Astrocyte of the hippocampus (primary cell): Measurements from ENCODE around the gene KIF3B.
"Not testable (repeated sequence)": the region's sequence is repeated elsewhere in the genome, so short reads cannot be mapped to it uniquely, and the experiment has no call there.

Experiments used
- DNase-seq: peaks from one replicate; pipeline ENCODE4 v3.0.0; 2011; ENCODE audit warnings: low read depth, low spot score

The KIF3B gene

DNA sequence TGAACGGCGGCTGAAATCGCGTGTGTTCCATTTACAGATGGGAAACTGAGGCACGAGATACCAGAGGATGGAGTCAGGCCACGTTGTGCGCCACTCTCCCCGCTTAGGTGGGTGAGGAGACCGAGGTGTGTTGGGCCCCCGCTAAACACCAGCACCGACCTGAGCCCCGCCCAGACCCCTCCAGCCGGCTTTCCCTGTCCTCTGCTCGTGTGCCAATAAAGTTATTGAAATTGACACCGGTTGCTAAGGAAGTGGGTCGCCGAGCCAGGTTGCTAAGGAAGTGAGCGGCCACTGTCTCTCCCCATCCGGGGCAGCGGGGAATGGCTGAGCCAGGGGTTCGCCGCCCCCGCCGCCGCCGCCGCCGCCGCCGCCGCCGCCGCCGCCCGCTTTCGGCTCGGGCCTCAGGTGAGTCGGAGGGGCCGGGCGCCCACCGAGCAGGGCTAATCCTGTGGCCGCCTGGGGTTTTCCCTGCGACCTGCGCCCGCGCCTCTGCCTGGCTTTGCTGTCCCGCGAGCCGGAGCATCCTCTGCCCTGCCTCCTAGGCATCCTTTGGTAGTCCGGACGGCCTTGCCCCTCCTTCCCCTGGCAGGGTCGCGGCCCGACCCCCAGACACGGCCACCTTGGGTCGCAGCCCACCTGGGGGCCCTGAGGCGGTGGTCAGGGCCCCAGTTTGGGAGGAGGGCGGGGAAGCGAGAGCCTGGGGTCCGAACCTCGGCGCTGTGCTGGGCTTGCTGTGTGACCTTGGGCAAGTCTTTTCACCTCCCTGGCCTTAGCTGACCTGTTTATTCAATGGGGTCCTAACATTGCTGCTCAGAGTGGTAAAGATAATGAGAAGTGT, at the start of gene KIF3B:
KIF3B (plus strand) TSS at position 291 of the 838 bp plus-strand sequence. CDS start 32,127 bp downstream, outside the sequence.
- DNase-seq: peak; percentile 94

DNA sequence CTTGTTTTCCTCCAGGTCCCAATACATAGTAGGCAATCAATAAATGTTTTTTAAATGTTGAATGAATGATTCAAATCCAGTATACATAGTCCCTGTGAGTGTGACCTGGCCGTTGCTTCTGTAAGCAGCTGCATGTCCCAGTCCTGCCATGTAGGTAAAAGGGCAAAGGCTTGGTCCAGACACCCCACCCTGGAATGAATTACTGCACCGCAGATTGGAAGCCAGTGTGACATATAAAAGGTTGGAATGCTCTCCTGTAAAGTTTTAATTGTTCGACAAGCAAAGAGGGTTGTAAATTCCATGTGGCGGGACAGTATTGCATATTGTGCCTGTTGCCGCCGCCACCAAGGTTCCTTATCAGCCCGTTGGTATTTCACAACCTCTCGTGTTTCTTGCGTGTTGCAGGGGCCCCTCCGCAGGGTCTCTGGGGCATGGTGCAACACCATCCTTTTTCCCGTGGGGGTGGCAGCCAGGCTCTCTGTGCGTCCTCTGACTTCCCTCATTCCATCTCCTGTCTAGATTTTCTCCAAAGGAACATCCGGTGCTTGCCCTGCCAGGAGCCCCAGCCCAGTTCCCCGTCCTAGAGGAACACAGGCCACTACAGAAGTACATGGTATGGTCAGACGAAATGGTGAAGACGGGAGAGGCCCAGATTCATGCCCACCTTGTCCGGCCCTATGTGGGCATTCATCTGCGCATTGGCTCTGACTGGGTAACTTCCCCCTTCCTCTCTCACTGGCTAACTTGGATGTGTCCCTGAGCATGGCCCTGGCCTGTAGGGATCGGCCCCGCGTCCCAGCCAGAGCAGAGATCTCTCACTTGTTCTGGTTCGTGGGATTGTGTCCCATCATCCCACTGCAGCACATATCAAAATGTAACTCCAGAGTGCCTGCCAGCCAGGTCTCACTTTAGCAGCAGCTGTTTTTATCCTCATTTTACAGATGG, 49.4 kb upstream of the KIF3B start:
- no peak for DNase-seq

DNA sequence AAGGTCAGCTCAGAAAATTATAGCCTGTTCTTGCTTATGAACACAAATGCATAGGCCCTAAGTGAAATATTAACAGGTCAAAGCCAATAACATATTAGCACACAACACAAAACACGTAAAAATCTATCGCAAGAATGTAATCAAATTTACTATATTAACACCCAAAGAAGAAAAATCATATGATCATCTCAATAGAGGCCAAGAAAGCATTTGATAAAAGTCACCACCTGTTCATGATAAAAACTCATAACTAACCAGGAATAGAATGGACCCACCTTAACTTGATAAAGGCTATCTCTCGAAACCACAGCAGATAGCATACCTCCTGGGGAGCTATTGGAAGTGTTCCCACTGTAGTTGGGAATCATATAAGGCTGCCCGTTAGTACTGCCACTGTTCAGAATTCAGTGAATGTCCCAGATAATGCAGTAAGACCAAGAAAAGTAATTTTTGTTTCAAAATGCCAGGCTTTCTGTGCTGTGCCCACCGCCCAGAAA, 48.2 kb upstream of the KIF3B start:
- no peak for DNase-seq

DNA sequence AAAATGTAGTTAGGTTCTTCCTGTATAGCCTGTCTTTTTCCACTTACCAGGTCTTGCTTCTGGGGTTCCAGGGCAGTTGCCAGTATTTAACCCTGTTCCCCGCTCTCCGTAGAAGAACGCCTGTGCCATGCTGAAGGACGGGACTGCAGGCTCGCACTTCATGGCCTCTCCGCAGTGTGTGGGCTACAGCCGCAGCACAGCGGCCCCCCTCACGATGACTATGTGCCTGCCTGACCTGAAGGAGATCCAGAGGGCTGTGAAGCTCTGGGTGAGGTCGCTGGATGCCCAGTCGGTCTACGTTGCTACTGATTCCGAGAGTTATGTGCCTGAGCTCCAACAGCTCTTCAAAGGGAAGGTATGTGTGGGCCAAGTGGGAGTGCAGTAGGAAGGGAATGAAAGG, 46.7 kb upstream of the KIF3B start:
- no peak for DNase-seq

DNA sequence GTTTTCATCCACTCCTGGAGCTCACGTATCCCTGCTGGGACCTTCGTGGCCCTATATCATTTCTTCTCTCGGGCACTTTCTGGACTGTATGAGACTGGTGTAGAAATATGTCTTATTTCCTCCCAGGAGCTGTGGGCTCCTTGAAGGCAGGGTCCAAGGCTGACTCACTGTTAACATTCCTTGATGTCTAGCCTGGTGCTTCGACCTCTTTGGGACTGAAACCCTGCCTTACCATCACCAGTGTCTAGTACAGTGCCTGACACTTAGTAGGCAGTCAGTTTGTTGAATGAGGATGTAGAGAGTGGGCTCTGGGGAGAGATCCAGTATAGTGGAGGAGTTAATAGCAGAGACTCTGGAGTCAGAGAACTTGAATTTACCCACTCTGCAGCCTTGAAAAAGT, 46.2 kb upstream of the KIF3B start:
- peak; percentile 4 for DNase-seq

DNA sequence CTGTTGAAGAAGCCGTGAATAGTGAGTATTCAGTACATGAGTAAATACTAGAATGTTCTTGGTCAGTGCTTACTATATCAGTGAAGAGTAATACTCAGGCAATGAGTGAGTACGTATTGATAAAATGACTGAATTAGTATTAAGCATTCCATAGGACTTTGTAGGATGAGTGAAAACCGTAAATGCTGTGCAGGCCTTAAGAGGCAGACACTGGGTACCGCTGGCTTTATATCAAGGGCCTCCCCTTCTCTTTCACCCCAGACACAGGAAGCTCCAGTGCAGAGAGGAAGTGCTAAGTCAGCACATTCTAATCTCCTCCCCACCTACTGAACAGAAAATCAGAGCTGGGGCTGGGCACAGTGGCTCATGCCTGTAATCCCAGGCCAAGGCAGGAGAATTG, 45.6 kb upstream of the KIF3B start:
- no peak for DNase-seq

DNA sequence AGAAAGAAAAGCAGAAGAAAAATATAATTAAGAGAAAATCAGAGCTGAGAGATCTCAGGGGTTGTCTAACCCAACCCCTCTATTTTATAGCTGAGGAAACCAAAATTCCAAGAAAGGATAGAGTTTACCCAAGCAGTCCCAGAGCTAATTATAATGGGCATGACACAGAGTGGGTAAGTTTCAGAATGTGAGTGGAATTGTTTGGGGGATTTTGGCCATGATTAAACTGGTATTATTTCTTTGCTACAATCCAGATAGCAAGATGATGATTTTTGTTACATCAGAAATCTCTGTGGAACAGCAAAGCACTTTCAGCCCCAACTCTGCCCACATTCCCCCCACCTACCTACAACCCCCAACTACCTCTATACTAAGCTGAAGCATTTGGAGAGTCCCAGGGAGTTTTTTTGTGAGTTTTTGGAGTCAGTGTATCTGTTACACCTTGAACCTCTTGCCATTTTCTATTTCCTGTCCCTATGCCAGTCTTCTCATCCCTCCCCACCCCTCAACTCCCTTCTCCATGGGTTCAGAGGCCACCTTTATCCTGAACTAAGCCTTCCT, 45.0 kb upstream of the KIF3B start:
- no peak for DNase-seq

DNA sequence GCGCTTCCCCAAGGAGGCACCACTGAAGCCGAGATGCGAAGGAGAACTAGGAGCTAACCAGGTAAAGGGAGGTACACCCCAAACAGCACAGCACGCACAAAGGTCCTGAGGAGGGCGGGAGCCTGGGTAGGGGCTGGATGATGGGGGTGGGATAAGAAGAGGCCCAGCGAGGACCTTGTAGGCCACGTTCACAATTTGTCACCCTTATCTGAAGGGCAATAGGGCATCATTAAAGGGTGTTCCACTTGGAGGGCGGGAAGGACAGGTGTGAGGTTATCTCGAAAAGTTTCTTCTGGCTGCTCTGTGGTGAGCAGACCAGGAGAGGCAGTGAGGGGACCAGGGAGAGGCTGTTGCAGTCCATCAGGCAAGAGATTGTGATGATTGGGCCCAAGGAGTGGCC, 44.2 kb upstream of the KIF3B start:
- DNase-seq: no peak

DNA sequence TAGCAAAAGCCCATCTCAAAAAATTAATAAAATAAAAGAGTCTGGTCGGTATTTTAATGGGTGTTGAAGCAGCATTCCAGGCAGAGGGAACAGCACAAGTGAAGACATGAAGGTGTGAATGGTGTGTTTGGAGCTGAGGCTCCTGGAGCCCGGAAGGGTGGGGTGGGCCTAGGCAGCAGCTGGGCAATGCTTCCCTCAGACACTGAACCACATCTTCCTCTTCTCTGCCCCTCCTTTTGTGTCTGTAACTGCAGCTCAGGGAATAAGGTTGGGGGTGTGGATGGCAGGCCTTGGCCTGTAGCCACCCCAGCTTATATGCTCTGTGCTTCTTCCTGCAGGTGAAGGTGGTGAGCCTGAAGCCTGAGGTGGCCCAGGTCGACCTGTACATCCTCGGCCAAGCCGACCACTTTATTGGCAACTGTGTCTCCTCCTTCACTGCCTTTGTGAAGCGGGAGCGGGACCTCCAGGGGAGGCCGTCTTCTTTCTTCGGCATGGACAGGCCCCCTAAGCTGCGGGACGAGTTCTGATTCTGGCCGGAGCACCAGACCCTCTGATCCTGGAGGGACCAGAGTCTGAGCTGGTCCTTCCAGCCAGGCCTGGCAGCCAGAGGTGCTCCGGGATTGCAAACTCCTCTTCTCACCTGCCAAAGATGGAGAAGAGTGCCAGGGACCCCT, 43.2 kb upstream of the KIF3B start:
- no peak for DNase-seq

DNA sequence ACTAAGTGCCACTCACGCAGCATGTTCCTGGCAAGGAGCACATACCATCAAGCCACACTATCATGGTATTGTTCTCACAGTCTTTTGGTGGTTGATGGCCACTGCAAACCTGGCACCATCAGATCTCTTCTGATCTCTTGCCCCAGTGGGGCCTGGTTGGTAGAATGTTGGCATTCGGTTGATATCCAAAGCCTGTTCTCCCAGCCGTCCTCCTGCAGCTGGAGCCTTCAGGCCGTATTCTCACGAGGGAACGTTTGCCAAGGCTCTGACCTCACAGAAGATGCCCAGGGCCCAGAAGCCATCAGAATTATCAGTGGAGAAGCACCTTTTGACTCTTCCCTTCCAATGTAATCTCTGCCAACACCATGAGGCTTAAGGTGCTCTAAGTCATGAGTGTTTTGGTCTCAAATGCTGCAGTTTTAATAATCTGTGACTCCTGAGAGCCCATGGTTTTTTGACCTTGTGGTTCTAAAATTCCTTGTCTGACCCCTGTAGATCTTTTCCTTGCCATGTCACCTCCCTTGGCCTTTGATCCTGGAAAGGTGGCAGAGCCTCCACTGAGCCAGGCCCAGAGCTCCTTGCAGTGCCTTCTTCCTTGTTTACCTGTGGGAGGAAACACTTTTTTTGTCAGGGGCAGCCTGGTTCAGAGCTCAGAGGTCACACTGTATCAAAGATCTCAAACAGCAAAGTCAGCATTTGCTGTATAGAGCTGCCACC, 42.0 kb upstream of the KIF3B start:
- no peak for DNase-seq

DNA sequence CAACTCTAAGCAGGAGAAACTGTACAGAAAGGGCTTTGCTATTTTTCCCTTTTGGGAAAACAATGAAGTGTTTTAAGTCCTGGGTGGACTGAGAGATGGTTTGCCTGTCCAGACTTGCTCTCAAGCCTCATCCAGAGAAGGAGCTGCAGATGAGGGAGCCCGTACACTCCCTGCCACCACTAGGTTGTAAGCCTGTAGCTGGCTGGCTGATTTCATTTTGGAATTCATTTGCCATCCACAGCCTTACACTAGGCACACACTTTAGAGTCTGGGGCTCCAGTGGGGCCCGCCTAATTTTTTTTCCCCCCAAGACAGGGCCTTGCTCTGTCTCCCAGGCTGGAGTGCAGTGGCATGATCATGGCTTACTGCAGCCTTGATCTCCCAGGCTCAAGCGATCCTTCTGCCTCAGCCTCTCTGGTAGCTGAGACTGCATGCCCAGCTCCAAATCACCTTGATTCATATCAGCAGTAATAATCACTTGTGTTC, 41.4 kb upstream of the KIF3B start:
- no peak for DNase-seq

DNA sequence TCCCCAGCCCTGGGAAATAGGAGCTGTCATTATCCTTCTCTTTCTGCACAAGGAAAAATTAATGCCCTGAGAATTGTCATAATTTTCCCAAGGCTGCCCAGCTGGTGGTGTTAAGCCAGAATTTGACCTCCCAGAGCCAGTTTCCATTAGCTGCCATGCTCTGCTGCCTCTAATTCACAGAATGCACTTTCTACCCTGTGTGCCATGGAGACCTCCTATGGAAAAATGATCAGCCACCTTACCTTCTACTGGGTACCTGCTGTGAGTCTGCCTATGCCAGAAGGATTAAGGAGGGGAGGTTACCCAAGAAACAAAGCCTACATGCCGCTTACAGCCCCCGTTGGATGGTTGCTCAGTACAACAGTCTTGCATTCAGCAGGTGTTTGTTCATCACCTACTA, 40.6 kb upstream of the KIF3B start:
- no peak for DNase-seq

DNA sequence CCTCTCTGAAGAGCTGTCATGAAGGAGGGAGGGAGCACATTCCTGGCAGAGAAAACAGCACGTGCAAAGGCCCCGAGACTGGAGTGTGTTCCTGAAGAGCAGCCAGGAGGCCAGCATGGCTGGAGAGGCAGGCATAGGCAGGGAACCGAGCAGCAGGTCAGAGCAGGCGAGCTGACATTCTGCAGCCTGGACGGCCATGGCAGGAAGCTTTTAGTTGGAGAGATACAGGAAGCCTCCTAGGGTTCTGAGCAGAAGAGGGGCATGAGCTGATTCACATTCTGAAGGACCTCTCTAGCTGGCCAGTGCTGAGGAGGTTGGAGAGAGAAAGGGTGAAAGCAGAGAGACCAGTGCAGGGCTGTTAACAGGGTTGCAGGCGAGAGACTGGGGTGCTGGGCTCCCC, 40.0 kb upstream of the KIF3B start:
- DNase-seq: no peak

DNA sequence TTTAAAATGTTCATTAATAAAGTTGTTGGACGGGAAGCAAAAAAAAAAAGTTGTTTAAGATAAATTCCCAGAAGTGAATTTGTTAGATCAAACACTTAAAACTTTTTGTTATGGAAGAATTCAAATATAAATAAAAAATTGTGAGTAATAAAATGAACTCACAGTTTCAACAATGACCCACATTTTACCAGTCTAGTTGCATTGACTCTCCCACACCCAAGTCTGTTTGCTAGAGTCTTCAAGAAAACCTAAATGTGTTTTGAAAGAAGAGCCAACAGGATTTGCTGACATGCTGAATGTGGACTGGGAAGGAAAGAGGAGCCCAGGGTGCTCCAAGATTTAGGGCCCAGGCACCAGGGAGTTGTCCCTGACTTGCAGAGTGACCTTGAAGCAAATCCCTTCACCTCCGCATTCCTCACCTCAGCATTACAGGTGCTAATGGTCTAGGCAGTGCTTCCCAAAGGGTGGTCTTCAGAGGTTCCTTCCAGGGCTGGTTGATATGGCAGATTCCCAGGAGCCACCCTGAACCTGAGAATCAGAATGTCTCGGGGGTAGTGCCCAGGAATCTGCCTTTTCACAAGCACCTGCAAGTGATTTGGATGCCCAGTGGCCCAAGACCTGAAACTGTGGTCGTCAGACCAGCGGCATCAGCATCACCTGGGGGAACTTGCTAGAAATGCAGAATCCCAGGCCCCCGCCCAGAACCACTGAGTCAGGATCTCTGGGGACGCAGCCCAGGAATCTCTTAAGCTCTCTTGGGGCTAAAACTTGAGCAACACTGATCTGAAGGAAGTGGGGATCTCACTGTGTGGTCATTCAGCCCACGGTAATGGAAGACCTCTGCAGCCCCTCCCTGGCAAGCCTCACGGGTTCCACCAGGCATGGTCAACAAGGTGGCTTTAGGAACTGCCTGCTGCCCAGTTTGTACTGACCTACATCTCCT, 38.7 kb upstream of the KIF3B start:
- DNase-seq: no peak

DNA sequence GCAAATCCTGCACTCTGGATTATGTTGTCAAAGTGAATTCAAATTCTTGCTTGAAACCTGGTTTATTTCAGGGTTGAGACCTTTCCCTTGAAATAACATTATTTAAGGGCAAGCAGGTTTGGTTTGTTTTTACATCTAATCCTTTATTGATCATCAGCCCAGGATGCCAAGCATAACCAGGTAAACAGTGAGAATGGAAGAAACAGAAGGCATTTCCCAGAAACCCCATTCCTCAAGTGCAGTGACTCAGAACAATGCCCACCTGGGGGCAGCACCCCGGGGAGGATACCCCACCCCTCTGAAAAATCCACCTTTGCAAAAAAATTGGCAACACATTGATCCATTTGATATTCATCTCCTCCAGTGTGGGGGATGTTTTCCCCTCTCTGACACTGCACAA, 37.2 kb upstream of the KIF3B start:
- peak; percentile 7 for DNase-seq

DNA sequence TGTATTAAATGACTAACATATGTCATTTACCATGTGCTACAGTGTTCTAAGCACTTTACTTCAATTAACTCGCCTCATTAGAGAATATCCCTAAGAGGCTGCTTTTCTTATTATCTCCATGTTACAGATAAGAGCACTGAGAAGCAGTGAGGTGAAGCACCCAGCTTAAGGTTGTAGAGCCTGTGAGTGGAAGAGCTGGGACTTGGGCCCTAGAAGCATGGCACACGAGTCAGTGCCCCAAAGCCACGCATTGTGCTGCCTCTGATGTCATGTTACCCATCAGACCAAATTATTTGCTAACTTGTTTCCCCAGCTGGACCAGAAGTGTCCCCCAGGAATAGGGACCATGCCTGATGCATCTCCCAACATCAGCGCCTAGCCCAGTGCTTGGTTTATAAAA, 35.6 kb upstream of the KIF3B start:
- DNase-seq: no peak

DNA sequence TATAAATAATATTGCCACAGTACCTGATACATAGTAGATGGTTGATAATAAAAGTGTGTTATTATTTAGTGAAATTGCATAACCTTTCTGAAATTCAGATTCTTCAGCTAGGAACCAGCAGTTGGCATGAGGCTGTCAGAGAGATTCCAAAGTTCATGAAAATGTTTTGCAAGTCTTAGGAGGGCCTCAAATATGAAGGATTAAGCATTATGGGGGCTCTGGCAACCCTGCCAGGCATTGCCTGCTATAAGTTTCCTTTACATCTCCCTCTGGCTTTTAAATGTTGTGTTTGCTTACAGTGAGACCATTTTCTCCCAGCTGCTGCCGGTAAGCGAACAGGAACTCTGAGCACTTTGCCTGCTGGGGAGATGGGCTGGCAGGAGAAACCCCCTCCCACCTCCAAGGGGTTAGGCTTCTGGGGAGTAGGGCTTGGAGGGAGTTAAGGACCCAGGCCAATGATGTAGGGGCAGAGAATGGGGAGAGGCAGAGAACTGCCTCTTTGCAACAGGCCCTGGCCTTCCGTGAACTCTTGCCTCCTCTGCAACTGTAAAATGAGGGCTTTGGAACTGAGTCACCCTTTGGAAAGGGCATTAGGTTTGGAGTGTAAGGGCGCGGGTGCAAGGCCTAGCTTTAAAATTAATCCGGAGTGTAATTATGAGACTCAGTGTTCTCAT, 33.2 kb upstream of the KIF3B start:
- no peak for DNase-seq

DNA sequence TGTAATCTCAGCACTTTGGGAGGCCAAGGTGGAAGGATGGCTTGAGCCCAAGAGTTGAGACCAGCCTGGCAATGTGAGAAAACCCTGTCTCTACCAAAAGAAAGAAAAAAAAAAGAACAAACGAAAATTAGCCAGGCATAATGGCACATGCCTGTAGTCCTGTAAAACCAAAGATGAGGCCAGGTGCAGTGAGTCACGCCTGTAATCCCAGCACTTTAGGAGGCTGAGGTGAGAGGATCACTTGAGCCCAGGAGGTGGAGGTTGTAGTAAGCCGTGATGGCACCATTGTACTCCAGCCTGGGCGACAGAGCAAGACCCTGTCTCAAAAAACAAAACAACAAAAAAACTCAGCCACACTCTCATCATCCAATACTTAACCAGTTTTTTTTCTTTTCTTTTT, 32.5 kb upstream of the KIF3B start:
- no peak for DNase-seq

DNA sequence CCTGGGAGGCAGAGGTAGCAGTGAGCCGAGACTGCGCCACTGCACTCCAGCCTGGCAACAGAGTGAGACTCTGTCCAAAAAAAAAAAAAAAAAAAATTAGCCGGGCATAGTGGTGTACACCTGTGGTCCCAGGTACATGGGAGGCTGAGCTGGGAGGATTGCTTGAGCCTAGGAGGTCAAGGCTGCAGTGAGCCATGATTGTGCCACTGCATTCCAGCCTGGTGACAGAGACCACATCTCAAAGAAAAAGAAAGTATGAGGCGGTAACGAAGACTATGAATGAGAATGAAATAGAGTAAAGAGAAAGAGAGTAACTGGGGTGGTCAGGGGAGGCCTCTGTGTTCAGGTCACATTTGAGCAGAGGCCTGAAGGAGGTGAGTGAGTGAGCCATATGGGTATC, 31.2 kb upstream of the KIF3B start:
- DNase-seq: not testable (repeated sequence)
